Renal cortex interstitium (tissue), 11 donors: ENCODE measurements around the gene AGAP5. TPM values are rescaled to one million over a fixed set of nuclear protein-coding genes. Genes with fewer than 3 reads are reported as not detected.
"Not testable (repeated sequence)": the region's sequence is repeated elsewhere in the genome, so short reads cannot be mapped to it uniquely, and the experiment has no call there.

ENCODE experiments used
- DNase-seq, 11 donors: peaks; one replicate each; pipeline ENCODE4 v3.0.0-alpha.2; 2013; ENCODE audit warnings: low read depth in 9 of 11, low spot score in 4 of 11; ENCODE audit errors: extremely low read depth in 1 of 11
- polyA plus RNA-seq, 3 donors: library from polyadenylated mRNA; unstranded; fragments of 120-200 nt; gene quantifications; one replicate each; pipeline ENCODE4 v1.2.1, GENCODE V29; 2013; ENCODE audit not compliant: insufficient read length in 3 of 3

Gene AGAP5
- polyA plus RNA-seq, 3 donors, result 11.2 to 31.3 (median 14.8) TPM

DNA sequence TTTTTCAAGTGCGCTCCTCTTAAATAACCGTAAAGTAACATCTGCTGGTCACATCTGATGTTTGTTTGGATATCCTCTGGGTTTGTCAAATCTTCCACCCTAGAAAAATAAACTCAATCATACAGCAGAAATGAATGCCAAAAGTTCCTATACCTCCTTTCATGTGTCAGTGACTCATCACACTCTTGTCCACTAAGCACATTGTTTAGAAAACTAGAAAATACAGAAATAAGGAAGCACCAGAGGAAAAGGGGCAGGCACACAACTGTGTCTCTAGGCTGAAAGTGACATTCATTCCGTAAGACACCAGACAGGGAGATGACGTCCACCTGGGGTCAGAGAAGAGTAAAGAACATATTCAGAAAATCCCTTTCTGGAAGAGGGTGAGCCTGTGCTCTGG lies 22.7 kb upstream of the AGAP5 start:
- DNase-seq, result not testable (repeated sequence)

DNA sequence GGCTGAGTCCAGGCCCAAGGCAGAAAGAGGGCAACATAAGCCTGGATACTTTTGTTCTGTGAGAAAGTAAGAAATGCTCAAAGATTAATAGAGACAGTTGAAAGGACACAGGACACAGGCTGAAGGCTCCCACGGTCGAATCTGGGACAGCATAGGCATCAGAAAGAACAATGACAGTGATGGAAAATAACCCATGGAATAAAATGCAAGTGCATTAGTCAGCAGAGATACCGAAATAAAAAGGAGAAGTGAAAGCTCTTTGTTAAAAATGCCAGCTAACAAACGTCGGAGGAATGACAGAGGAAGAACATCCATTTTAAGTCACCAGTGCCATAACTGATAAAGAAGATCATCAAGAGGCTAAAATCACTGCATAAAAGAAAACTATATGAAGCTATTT lies 19.6 kb upstream of the AGAP5 start:
- no peak for DNase-seq

DNA sequence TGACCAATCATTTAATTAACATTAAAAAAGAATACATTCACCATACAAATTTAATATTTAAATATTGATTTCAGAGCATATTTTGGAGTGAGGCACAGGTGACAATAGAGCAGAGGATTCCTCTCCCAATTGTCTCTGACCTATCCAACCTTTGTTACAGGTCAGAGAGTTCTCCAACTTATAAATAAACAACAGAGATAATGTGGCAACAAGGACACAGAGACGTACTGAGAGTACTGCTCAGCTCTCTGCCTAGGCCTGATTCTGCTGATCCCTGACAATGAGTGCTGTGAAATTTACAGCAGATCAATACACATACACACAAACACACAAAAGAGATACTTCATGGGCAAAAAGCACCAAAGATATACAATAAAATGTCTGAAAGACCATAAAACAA lies 18.3 kb upstream of the AGAP5 start:
- no peak for DNase-seq

DNA sequence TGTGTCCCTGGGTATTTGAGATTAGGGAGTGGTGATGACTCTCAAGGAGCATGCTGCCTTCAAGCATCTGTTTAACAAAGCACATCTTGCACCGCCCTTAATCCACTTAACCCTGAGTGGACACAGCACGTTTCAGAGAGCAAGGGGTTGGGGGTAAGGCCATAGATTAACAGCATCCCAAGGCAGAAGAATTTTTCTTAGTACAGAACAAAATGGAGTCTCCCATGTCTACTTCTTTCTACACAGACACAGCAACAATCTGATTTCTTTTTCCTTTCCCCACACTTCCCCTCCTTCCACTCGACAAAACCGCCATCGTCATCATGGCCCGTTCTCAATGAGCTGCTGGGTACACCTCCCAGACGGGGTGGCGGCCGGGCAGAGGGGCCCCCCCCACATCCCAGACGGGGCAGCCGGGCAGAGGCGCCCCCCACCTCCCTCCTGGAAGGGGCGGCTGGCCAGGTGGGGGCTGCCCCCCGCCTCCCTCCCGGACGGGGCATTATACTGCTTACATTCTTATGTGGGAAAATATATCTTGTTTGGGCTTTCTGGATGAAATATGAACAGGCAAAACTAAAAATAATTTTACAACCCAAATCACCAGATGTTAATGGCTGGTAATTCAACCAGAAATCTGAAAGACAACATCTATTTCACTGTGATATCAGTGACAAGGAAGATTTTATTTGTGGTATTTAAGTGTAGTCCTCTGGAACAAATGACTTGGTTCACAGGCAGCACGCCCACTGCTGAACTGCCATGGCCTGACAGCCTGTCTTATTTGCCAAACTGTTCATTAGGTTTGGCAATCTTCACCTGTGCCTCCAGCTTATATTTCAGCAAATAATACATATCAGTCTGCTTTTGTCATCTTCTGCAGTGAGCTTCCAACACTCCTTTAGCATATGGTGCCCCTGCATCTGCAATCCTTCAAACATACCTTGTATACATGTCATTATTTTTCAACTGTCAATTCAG lies 17.6 kb upstream of the AGAP5 start:
- not testable (repeated sequence) for DNase-seq

DNA sequence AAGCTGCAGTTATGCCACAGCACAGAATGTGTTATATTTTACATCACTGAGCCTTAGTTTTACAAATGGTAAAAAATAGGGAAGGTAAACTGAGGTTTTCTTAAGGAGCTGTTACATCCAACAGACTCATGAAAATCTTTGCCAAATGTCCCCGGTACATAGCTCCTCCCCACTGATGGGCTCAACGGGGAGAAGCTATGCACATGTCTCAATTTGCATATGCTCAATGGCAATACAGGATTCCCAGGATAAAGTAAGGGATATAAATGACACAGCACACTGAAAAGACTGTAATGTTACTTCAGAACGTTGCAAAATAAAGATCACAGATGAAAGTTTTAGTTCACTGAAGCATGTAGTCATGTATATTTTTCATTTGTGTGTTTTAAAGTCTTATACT lies 16.6 kb upstream of the AGAP5 start:
- DNase-seq, result not testable (repeated sequence)

DNA sequence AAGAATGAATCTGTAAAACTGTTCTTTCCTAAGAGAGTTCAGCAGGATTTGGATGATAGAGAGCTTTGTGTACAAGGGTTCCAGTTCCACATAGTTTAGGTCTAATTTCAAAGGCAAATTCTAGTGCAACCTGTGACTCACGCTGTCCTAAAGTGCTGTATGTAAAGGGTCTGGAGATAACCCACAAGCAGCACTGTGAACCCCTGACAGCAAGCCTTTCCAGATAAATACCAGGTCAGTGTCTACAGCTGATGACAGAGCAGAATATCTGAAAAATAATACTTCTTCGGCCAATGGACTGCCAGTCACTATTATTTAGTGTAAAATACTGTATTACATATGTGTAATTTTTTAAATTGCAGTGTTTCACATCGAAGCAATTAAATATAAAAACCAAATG lies 16.0 kb upstream of the AGAP5 start:
- not testable (repeated sequence) for DNase-seq

DNA sequence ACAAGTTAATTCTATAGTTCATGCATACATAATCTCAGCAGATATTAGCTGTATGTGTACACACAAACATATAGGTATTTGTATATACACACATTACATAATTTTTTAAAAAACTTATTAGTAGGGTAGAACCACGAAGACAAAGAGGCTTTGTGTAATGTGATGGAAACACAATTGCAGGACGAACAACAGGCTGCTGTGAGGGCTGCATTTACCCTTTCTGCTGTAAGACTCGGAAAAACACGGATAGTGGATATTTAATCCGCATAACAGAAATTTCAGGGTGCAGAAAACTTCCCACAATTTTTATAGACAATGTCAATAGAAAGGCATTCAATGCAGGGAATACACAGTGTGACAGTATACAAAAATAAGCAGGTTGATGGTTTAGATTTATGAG lies 13.8 kb upstream of the AGAP5 start:
- DNase-seq, result not testable (repeated sequence)

DNA sequence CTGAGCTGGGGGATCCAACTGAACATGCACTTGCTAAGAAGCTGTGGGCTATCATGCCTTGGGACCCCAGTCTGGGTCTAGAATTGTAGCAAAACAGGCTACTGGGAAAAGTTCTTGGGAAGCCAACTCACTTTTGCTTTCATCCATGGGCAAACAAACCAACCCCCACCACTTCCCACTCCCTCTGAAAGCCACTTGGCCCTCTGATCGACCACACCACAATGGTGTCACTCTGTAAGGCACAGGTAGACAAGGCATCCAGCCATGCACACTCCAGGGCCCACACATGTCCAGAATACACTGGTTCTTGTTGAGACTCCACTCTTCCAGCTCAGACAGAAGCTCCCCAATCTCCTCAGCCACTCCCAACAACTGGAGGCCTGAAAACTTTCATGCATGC lies 10.2 kb upstream of the AGAP5 start:
- not testable (repeated sequence) for DNase-seq

DNA sequence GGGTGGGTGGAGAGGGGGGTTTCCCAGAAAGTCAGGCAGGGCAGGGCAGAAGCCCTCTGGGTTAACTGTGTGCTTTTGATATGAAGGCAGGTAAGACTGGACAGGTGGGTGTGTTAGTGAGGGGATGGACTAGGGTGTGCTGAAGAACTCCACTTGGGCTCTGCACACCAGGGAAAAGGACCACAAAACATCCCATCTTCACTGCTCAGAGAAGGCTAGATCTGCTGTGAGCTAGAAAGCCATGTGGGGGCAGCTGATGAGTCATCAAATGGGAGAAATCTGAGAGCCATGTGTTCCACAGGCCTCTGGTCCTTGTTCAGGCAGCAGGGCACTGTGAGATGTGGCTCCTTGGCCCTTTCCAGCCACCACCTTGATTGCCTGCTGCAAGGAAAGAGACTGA lies 9.7 kb upstream of the AGAP5 start:
- DNase-seq, result not testable (repeated sequence)

DNA sequence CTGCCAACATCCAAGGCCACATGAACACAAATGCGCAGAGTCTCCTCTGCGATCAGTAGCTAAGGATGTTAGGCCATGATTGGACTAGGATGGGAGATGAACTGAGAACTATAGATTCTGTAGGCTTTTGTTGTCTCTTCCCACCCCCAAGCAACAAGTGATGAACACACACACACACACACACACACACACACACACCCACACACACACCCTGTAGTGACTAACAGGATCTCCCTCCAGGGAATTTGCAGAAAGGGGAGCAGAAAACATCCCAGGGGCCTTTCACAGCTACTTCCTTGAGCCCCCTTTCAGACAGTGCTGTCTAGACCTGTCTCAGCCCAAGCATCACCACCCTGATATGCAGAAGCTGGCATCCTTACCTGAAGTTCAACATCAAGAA lies 8.6 kb upstream of the AGAP5 start:
- DNase-seq, result not testable (repeated sequence)

DNA sequence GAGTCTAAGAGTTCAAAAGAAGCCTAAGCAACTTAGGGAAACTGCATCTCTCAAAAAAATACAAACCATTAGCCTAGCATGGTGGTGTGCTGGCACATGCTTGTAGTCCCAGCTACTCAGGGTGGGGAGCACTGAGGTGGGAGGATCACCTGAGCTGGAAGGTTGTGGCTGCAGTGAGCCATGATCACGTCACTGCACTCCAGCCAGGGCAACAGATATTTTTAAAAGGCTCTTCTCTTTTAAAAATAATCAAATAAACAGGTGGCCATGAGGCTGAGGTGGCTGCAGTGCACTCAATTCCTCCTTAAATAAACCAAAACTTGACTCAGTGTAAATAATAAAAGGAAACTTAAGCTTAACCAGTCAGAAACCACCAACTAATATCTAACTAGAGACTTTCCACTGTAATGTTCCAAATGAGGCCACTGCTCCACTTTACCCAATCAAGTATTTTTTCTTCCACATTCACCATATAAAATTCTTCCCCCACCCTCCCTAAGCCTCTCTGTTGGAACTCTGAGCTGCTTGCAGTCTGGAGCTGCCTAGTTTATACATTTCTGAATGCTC lies 7.7 kb upstream of the AGAP5 start:
- DNase-seq, result not testable (repeated sequence)

DNA sequence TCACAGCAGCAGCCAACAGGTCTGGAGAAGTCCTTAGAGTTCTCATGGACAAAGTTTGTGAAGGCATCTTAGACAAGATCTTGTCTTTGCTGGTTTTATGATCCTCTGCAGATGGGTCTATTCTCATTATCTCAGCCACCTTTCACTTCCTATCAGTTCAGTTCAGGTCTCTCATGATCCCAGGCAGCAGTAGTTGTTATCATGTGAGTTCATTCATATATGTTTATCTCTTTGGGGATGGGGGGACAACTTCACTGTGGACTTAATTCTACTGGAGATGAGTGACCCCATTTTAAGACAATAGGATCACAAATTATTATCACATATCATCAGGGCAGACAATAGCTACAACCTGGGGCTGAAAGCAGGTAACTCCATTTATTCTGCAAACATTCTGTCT lies 6.0 kb upstream of the AGAP5 start:
- DNase-seq, result not testable (repeated sequence)

DNA sequence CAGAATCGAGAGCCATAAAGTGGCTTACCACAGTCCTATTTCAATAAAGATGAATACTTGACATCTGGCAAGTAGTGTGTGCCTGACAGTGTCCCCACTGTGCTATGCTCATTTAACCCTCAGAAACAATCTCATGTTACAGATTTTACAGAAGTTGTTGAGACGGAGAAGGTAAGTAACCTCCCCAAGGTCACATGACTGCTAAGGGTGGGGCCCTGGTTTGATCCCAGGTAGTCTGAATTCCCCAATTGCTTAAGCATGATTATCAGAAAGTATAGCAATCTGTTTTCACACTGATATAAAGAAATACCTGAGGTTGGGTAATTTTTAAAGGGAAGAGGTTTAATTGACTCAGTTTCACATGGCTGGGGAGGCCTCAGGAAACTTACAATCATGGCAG lies 910 bp upstream of the AGAP5 start:
- DNase-seq, result not testable (repeated sequence)

DNA sequence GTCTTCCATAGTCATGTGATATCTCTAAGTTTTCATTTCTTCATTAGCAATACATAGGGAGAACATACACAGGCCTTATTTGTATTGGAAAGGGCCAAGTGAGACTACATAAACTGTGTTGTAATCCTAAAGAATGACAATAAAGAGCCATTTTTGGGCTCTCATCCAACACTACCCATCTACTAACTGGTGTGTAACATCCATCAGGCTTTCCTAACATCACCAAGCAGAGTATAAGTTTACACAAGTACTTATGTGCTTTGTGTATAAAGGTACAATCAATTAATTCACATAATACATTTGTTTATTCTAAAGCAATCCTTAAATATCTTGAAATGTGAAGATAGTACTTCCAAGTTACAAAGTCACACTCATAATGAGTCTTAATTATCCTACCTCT lies 2.6 kb downstream of the AGAP5 start:
- DNase-seq, result not testable (repeated sequence)

DNA sequence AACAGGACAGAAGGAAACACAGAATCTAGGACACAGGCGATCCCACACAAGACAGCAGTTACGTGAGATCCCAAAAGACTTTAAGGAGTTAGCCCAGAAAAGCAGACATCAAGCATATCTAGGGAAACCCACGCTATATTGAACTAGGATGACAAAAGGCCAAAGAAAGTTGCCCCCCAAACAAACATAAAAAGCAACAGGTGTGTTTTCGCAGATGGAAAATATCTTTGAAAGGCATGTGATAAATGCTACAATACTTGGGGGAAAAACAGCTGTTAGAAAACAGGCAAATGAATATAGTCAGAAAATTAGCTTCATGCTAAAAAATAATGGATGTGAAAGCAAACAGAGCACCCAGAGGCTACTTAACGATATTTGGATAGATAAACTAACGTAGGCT lies 7.2 kb downstream of the AGAP5 start:
- not testable (repeated sequence) for DNase-seq

DNA sequence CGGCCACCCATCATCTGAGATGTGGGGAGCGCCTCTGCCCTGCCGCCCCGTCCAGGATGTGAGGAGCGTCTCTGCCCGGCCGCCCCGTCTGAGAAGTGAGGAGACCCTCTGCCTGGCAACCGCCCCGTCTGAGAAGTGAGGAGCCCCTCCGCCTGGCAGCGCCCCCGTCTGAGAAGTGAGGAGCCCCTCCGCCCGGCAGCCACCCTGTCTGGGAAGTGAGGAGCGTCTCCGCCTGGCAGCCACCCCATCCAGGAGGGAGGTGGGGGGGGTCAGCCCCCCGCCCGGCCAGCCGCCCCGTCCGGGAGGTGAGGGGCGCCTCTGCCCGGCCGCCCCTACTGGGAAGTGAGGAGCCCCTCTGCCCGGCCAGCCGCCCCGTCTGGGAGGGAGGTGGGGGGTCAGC lies 8.3 kb downstream of the AGAP5 start:
- not testable (repeated sequence) for DNase-seq

DNA sequence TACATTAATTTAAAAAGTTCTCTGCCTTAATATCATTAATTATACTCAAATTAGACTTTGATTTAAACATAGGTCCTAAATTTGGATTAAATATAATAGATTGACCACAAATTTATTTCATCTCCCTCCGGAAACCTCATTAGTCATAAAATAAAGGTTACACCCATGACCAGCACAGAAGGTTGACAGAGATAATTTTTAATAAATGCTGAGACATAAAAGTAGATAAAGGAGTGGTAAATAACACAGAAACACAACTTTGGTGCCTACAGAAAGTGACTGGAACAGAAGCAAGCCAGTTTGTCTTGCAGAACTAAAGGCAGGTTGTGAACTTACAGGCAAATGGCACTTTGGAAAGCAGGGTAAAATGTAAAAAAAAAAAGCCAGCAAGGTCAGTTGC lies 10.3 kb downstream of the AGAP5 start:
- not testable (repeated sequence) for DNase-seq

DNA sequence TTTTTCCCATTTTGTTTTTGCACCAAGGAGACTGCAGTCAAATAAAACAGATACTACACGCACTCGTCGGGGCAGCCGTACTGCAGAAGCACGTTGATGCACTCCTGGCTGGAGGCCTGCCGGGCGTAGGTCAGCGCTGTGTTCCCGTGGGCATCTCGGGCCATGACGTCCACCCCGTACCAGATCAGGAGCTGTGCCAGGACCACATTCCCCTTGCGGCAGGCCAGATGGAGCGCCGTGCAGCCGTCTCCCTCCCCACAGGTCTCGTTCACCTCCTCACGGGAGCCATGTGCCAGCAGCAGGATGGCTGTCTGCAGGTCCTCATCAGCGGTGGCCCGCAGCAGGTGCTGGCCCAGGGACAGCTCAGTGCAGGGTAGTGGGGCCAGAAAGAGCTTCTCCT lies 23.4 kb downstream of the AGAP5 start:
- DNase-seq, result not testable (repeated sequence)

DNA sequence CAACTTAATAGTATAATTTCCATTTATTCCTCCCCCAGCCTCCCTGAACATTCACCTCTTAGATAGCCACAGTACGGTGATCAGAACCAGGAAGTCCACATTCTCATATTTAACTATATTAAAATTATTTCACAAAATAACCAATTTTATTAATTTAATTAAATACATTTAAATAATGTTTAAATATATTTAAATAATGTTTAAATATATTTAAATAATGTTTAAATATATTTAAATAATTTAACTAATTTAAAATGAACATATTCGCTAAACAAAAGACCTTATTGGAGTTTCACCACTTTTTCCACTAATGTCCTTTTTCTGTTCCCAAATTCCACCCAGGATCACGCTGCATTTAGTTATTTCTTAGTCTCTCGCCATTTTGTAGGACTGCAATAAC lies 29.5 kb downstream of the AGAP5 start:
- DNase-seq, result not testable (repeated sequence)

DNA sequence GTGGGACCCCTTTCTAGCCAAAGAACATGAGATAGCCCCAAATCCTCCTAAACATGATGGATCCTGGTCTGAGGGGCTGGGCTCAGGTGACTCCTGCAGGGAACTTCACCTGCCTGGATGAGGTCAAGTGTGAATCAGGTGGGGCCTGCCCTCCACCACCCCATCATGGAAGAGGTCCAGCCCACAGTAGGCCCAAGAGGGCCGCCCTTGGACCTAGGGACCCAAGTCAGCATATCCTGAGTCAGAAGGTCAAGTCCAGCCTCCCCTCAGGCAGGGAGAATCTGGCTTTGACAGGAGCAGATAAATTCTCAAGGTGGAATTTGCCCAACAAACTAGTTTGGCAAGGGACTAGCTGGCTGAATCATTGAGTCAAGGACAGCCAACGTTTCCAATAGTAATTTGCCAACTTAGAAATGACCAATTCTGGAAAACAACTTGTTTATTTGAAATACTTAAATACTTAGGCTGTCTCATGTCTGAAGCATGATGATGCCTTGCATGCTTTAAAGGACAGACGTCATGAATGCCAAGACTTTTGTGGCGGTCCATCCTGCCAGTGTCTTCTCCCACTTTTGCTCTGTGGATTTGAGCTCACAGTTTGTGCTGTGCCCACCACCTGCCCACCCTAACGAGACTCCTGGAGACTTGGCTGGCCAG lies 31.6 kb downstream of the AGAP5 start:
- DNase-seq, result not testable (repeated sequence)
